Pancreas (tissue), 10 donors: Measurements from ENCODE around the gene HPN. TPM values are rescaled to one million over a fixed set of nuclear protein-coding genes. Genes with fewer than 3 reads are reported as not detected.
"Not testable (repeated sequence)": the region's sequence is repeated elsewhere in the genome, so short reads cannot be mapped to it uniquely, and the experiment has no call there.

ENCODE experiments used
- ATAC-seq, 4 donors: fragments of 200-7000 bp; cut with Tn5 transposase; one replicate each; pipeline versions ENCODE4 v1.8.0 to v1.9.1; 2020; ENCODE audit warnings: mild to moderate bottlenecking in 4 of 4, moderate library complexity in 4 of 4
- DNase-seq, 6 donors: peaks; one replicate each; pipeline ENCODE4 v3.0.0-alpha.2; 2020
- FAIRE-seq: peaks from 2 replicates; lab custom pipeline; 2012; peaks lifted over from hg19 to GRCh38; lab: Jason Lieb, UNC
- H3K27ac ChIP-seq, 4 donors: fragments of 200-600 bp; sonication (generic); 1 replicate in 3 of 4; 2 replicates in 1 of 4; pipeline versions ENCODE4 v1.5.0 to v1.8.0; 2020
- H3K27me3 ChIP-seq, 4 donors: fragments of 200-600 bp; one replicate each; pipeline ENCODE4 v1.8.0; 2021
- H3K36me3 ChIP-seq, 3 donors: fragments of 200-600 bp; sonication (generic) in 1 of 3; one replicate each; pipeline versions ENCODE4 v1.5.0 to v1.8.0; 2020 to 2021
- H3K4me1 ChIP-seq, 3 donors: fragments of 200-600 bp; one replicate each; pipeline ENCODE4 v1.8.0; 2021
- H3K4me3 ChIP-seq, 4 donors: fragments of 200-600 bp; sonication (generic) in 2 of 4; one replicate each; pipeline versions ENCODE4 v1.5.0 to v1.8.0; 2020 to 2021
- H3K9me3 ChIP-seq, 4 donors: fragments of 200-600 bp; one replicate each; pipeline ENCODE4 v1.8.0; 2021
- WGBS, 2 donors: extraction: QIAGEN DNeasy Blood & Tissue Kit; methylation state at CpG; one replicate each; pipeline ENCODE4 v1.1.7; 2013; 5-methylcytosine and 5-hydroxymethylcytosine counted together
- intact Hi-C, 3 donors: fragments of 100-400 bp; cut with DNase I; formaldehyde crosslinking; loops; one replicate each; pipeline versions ENCODE4 v1.11.1 to v1.14.2; 2022
- polyA plus RNA-seq, 2 donors: library from polyadenylated mRNA; stranded (reverse); fragments of 200-250 nt; gene quantifications; one replicate each; pipeline ENCODE4 v1.2.3, GENCODE V29; 2013
- total RNA-seq, 6 donors: library from RNA; stranded (reverse); fragmentation: NEBNext Ultra II Directional in 4 of 6; extraction: Animal tissue kit (Norgen Biotek cat#: 25700) in 4 of 6; gene quantifications; one replicate each; pipeline versions ENCODE4 v1.2.1 to v1.2.4, GENCODE V29; 2021 to 2023
- TF ChIP-seq, protein P1 (sequence below), 4 donors: fragments of 200-600 bp; sonication (generic) in 3 of 4; IDR thresholded peaks; one replicate each; pipeline versions ENCODE4 v1.5.0 to v1.8.0; 2021; ENCODE audit warnings: antibody characterized with exemption in 4 of 4
- donor health status: healthy with polysubstance abuse.
- donor health status: DM: no; HTN: no; CAD: no; lungs with moderate emphysema.
- donor health status: DM: no; HTN: no; CAD: no.
- donor health status: control.
- donor health status: control.
- donor health status: Bipolar disorder and iron deficiency.
- donor health status: DM: yes; HTN: yes; CAD: no.
- donor health status: DM: no; HTN: no; CAD: no.
- donor health status: DM: no; HTN: no; CAD: no.
- donor health status: DM: yes; HTN: yes; CAD: no.

Gene HPN
- total and polyA plus RNA-seq, 8 donors: 93.0 to 238 (median 124) TPM

DNA sequence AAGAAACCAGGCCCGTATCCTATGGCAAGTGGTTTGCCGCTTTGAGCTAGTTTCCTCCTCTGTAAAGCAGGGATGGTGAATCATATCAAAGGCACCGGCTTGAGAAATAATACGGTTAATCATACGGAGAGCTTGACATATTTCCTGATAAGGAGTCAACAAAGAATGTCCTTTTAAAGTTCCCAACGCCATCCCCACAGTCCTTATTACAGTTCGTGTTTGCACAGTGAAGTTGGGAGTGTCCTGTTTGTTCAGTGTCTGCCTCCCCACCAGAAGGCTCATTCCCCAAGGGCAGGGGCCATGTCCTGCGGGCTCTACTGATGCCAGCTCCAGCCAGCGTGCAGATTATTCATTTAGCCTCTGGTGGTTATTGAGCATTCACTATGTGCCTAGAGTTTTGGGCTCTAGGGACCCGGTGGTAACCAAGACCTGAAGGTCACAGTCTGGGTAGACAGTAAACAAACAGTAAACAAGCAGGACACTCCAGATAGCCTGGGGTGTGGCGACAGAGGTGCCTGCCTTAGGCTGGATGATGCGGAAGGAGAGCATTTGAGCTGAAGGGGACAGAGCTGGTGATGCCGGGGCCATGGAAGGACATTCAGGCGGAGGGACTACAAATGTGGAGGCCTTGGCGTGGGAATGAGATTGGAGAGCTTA is 35.1 kb upstream of the HPN start:
- TF ChIP-seq, protein P1, sequence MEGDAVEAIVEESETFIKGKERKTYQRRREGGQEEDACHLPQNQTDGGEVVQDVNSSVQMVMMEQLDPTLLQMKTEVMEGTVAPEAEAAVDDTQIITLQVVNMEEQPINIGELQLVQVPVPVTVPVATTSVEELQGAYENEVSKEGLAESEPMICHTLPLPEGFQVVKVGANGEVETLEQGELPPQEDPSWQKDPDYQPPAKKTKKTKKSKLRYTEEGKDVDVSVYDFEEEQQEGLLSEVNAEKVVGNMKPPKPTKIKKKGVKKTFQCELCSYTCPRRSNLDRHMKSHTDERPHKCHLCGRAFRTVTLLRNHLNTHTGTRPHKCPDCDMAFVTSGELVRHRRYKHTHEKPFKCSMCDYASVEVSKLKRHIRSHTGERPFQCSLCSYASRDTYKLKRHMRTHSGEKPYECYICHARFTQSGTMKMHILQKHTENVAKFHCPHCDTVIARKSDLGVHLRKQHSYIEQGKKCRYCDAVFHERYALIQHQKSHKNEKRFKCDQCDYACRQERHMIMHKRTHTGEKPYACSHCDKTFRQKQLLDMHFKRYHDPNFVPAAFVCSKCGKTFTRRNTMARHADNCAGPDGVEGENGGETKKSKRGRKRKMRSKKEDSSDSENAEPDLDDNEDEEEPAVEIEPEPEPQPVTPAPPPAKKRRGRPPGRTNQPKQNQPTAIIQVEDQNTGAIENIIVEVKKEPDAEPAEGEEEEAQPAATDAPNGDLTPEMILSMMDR (IDR thresholded peaks at IDR 0.05): no peak
- peak; percentile 89 to 92 (median 90) for ATAC-seq

DNA sequence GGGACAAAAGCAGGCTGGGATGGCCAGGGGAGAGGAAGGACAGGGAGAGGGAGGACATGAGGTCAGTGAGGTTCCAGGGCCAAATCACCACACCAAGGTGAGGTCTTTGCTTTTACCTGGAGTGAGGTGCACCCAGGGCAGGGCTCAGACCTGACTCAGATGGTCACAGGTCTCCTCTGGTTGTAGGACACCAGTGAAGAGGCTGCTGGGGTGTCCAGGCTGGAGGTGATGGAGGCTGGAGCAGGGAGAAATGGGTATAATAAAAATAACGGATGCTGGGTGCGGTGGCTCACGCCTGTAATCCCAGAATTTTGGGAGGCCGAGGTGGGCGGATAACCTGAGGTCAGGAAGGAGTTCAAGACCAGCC is 34.5 kb upstream of the HPN start:
- ATAC-seq: peak in 1 of 4 donors; percentile 1
- TF ChIP-seq, protein P1 (IDR thresholded peaks at IDR 0.05): no peak
- no peaks in the 10 kb centered on the region for H3K9me3 ChIP-seq
- peak in 2 of 6 donors; percentile 34 to 35 for DNase-seq
- 97 to 99% methylated on average over 5 of the region's 5 CpGs for WGBS, 2 donors
- H3K27me3 ChIP-seq: no peaks in the 10 kb centered on the region
- H3K4me3 ChIP-seq: no peak overlapping the region
- FAIRE-seq: no peak
- peaks cover 5 to 19% (median 15%) of the 10 kb centered on the region in 3 donors for H3K36me3 ChIP-seq
- H3K27ac ChIP-seq: peak overlapping the region in 3 of 4 donors; percentile 18 to 69 (median 45)
- H3K4me1 ChIP-seq: peaks cover 15 to 48% (median 26%) of the 10 kb centered on the region in 3 donors
- intact Hi-C loops: no loop called here

More for the DNA sequence above, 35.1 kb upstream of the HPN start:
- intact Hi-C loops: no loop called here
- Histone ChIP-seq H3K36me3 (peaks cover 5 to 19% (median 15%) of the 10 kb centered on the region in 3 donors), H3K4me1 (peaks cover 15 to 48% (median 26%) of the 10 kb centered on the region in 3 donors), H3K4me3 (no peak overlapping the region), H3K9me3 (no peaks in the 10 kb centered on the region), H3K27me3 (no peaks in the 10 kb centered on the region), H3K27ac (peak overlapping the region; percentile 23 to 69 (median 56))
- WGBS, 2 donors: 27 to 30% methylated on average over 15 of the region's 15 CpGs
- no peak for FAIRE-seq
- DNase-seq: peak in 5 of 6 donors; percentile 80 to 91 (median 86)

DNA sequence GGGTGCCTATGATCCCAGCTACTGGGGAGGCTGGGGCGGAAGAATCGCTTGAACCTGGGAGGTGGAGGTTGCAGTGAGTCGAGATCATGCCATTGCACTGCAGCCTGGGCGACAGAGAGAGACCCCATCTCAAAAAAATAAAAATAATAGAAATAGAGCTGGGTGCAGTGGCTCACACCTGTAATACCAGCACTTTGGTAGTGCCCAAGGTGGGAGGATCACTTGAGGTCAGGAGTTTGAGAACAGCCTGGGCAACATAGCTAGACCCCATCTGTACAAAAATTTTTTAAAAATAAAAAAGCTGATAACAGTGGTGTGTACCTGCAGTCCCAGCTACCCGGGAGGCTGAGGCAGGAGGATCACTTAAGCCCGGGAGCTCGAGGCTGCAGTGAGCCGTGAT is 34.1 kb upstream of the HPN start:
- H3K4me3 ChIP-seq, FAIRE-seq, H3K9me3 ChIP-seq, intact Hi-C loops, ATAC-seq, H3K27ac ChIP-seq, H3K27me3 ChIP-seq: not testable (repeated sequence)
- WGBS, 2 donors: 97 to 99% methylated on average over 8 of the region's 8 CpGs
- H3K36me3 ChIP-seq: peaks cover 5 to 19% (median 15%) of the 10 kb centered on the region in 3 donors
- peak in 1 of 6 donors; percentile 6 for DNase-seq
- peaks cover 15 to 49% (median 26%) of the 10 kb centered on the region in 3 donors for H3K4me1 ChIP-seq

DNA sequence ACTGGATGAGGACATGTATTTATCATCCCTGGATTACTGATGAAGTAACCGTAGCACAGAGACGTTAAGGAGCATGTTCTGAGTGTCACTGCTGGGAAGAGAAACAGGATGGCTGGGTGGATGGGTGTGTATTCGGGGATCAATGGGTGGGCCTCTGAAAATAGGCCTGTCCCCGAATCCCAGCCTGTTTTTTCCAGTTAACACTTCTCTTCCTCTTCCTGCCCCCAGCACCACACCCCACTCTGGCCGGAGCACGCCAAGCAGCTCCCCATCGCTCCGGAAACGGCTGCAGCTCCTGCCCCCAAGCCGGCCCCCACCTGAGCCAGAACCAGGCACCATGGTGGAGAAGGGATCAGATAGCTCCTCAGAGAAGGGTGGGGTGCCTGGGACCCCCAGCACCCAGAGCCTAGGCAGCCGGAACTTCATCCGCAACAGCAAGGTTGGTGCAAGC is 32.6 kb upstream of the HPN start:
- Histone ChIP-seq H3K27me3 (no peaks in the 10 kb centered on the region), H3K36me3 (peaks cover 5 to 19% (median 15%) of the 10 kb centered on the region in 3 donors), H3K4me3 (no peak overlapping the region), H3K27ac (no peak overlapping the region), H3K9me3 (no peaks in the 10 kb centered on the region), H3K4me1 (peaks cover 15 to 45% (median 30%) of the 10 kb centered on the region in 3 donors)
- WGBS, 2 donors: 94 to 95% methylated on average over 12 of the region's 12 CpGs
- FAIRE-seq (no peak), ATAC-seq (no peak), DNase-seq (peak in 1 of 6 donors; percentile 68)
- TF ChIP-seq, protein P1 (IDR thresholded peaks at IDR 0.05): no peak
- intact Hi-C loops: no loop called here

DNA sequence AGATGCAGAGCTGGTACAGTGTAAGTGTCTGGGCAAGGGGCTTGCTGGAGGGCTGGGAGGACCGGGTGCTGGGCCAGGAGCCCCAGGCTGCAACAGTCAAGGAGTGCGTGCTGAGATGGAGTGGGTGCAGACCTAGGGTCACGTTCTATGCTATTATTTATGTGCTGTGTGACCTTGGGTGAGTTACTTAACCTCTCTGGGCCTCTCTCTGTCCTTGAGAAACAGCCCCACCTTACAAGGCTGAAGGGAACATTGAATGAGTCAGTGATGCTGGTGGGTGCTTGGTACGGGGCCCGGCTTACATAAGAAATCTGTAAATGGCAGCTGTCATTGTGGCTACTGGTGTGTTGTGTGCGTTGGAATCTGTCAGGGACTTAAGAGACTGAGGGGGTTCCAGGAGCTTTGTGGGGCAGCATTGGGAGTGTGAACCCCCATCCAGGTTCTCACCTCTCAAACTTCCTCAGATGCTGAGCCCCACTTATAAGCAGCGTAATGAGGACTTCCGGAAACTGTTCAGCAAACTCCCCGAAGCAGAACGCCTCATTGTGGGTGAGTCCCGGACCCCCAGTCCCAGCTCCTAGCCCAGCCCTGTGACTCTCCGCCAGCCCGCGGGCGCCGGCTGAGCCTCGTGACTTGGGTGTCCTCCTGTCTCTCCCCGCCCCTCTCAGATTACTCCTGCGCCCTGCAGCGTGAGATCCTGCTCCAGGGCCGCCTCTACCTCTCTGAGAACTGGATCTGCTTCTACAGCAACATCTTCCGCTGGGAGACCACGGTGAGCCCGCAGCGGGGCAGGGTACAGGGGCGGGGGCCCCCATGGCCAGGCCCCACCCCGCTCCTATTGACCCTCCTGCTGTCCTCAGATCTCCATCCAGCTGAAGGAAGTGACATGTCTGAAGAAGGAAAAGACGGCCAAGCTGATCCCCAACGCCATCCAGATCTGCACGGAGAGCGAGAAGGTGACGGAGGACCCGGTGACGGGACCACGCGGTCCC is 31.8 kb upstream of the HPN start:
- TF ChIP-seq, protein P1 (IDR thresholded peaks at IDR 0.05): no peak
- peaks cover 15 to 37% (median 23%) of the 10 kb centered on the region in 3 donors for H3K4me1 ChIP-seq

More for the DNA sequence above, 31.8 kb upstream of the HPN start:
- Histone ChIP-seq H3K9me3 (no peaks in the 10 kb centered on the region), H3K36me3 (peaks cover 5 to 19% (median 15%) of the 10 kb centered on the region in 3 donors), H3K27me3 (no peaks in the 10 kb centered on the region), H3K4me3 (no peak overlapping the region), H3K27ac (no peak overlapping the region)
- 91 to 93% methylated on average over 36 of the region's 36 CpGs for WGBS, 2 donors
- DNase-seq: peak in 1 of 6 donors; percentile 44
- intact Hi-C loops: loop anchor here in 2 of 3 donors (5.0 to 10.0 kb wide), 2 partner anchors 37 to 45 kb away; partner anchors contain the start of gene ZNF792 (in 1 of the 2)
- no peak for ATAC-seq
- no peak for FAIRE-seq
